A673 (cell line): ENCODE results near the gene C19orf44. TPM values are rescaled to one million over a fixed set of nuclear protein-coding genes. Genes with fewer than 3 reads are reported as not detected.

Source experiments
- BruUV-seq: library from RNA; stranded (reverse); fragments of 400-500 nt; replicated peaks from 2 replicates; lab custom pipeline; 2021; lab: Mats Ljungman, UMichigan
- CTCF ChIA-PET: fragments of 300-600 bp; sonication (Branson Sonifier 250); formaldehyde crosslinking; loops from one replicate; lab custom pipeline; 2022; ENCODE audit warnings: antibody characterized with exemption; lab: Charles Lee
- POLR2A ChIA-PET: fragments of 300-600 bp; sonication (Branson Sonifier 250); formaldehyde crosslinking; loops from one replicate; lab custom pipeline; 2022; ENCODE audit warnings: antibody characterized with exemption; ENCODE audit not compliant: low non-redundant PET; lab: Charles Lee
- DNase-seq: peaks from one replicate; pipeline ENCODE4 v3.0.0-alpha.2; 2015; ENCODE audit warnings: low spot score
- H3K27ac ChIP-seq: fragments of 200-600 bp; sonication (generic); 2 replicates; pipeline ENCODE4 v1.5.1; 2016; ENCODE audit warnings: mixed run types, low read depth, mild to moderate bottlenecking, mixed read lengths, antibody characterized with exemption, low read length; ENCODE audit not compliant: poor library complexity, severe bottlenecking
- H3K27me3 ChIP-seq: fragments of 200-600 bp; sonication (generic); replicated peaks from 2 replicates; pipeline ENCODE4 v1.6.1; 2017; ENCODE audit warnings: mixed run types, low read depth, mild to moderate bottlenecking, mixed read lengths, antibody characterized with exemption, low read length; ENCODE audit not compliant: insufficient read depth, poor library complexity
- H3K36me3 ChIP-seq: fragments of 200-600 bp; sonication (generic); 2 replicates; pipeline ENCODE4 v1.6.1; 2016; ENCODE audit warnings: mixed run types, mild to moderate bottlenecking, mixed read lengths, antibody characterized with exemption, low read length; ENCODE audit not compliant: insufficient read depth, poor library complexity, severe bottlenecking
- H3K4me1 ChIP-seq: fragments of 200-600 bp; sonication (generic); 2 replicates; pipeline ENCODE4 v1.6.1; 2017; ENCODE audit warnings: mixed run types, mild to moderate bottlenecking, mixed read lengths, antibody characterized with exemption, low read length; ENCODE audit not compliant: insufficient read depth, poor library complexity, severe bottlenecking
- H3K4me3 ChIP-seq: fragments of 200-600 bp; sonication (generic); 2 replicates; pipeline ENCODE4 v1.5.1; 2016; ENCODE audit warnings: low read depth, mixed run types, mild to moderate bottlenecking, mixed read lengths, low read length; ENCODE audit not compliant: poor library complexity, severe bottlenecking
- H3K9me3 ChIP-seq: fragments of 200-600 bp; sonication (generic); 2 replicates; pipeline ENCODE4 v1.6.1; 2016; ENCODE audit warnings: mixed run types, low read depth, mild to moderate bottlenecking, mixed read lengths, antibody characterized with exemption, low read length; ENCODE audit not compliant: poor library complexity, severe bottlenecking
- EZH2 ChIP-seq: fragments of 200-600 bp; sonication (generic); IDR thresholded peaks from 2 replicates; pipeline ENCODE4 v1.6.1; 2017; ENCODE audit warnings: borderline replicate concordance, low read depth, mild to moderate bottlenecking, mixed read lengths, antibody characterized with exemption, low read length; ENCODE audit not compliant: poor library complexity, severe bottlenecking
- intact Hi-C: fragments of 100-400 bp; cut with micrococcal nuclease; formaldehyde crosslinking; loops from one replicate; pipeline ENCODE4 v1.10.0; 2022; ENCODE audit not compliant: unreplicated experiment
- total RNA-seq: library from RNA; stranded (reverse); gene quantifications from 2 replicates; pipeline ENCODE4 v1.2.3, GENCODE V29; 2021
- TF ChIP-seq, protein P1 (sequence below): fragments of 300-800, 200-600 bp; sonication (generic); conservative IDR thresholded peaks from 2 replicates; pipeline ENCODE4 v1.5.1; 2017; ENCODE audit warnings: low read depth, mild to moderate bottlenecking, antibody characterized with exemption, low read length, moderate library complexity, mixed read lengths

The C19orf44 gene
- total RNA-seq, 1 experiment from 2014 or later, result 9.8 TPM

DNA sequence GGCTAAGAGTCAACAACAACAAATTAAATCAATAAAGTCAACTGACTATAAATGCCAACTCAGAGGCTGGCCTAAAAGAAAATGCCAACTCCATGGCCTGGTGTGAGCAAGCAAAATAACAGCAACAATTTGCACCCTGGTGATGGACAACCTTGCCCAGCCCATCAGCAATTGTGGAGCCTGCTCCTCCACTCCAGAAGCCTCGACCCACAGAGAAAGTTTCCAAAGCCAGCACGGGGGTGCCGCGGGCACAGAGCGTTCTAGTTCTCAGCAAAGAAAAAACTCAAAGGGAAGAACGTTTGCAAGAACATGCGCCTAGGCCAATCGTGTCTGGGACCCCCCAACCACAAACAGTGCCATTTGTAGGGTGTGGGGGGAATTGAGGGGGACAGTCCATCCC lies 35.7 kb upstream of the C19orf44 start:
- Histone ChIP-seq H3K27me3 (no peaks in the 10 kb centered on the region), H3K9me3 (no peaks in the 10 kb centered on the region), H3K27ac (no peak overlapping the region), H3K4me3 (no peak overlapping the region), H3K36me3 (peaks cover 4% of the 10 kb centered on the region), H3K4me1 (peaks cover 19% of the 10 kb centered on the region)
- TF ChIP-seq, protein P1, sequence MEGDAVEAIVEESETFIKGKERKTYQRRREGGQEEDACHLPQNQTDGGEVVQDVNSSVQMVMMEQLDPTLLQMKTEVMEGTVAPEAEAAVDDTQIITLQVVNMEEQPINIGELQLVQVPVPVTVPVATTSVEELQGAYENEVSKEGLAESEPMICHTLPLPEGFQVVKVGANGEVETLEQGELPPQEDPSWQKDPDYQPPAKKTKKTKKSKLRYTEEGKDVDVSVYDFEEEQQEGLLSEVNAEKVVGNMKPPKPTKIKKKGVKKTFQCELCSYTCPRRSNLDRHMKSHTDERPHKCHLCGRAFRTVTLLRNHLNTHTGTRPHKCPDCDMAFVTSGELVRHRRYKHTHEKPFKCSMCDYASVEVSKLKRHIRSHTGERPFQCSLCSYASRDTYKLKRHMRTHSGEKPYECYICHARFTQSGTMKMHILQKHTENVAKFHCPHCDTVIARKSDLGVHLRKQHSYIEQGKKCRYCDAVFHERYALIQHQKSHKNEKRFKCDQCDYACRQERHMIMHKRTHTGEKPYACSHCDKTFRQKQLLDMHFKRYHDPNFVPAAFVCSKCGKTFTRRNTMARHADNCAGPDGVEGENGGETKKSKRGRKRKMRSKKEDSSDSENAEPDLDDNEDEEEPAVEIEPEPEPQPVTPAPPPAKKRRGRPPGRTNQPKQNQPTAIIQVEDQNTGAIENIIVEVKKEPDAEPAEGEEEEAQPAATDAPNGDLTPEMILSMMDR, result no peak
- no peak for TF ChIP-seq EZH2
- ChIA-PET CTCF (no interaction called here), POLR2A (no interaction called here)
- intact Hi-C loops, result no loop called here
- DNase-seq, result no peak
- no TSS peak for BruUV-seq

GRCh38 chr19:16461630-16462051 lies 34.6 kb upstream of the C19orf44 start:
- Histone ChIP-seq H3K4me1 (peaks cover 19% of the 10 kb centered on the region), H3K27me3 (no peaks in the 10 kb centered on the region), H3K36me3 (peaks cover 4% of the 10 kb centered on the region), H3K27ac (peak overlapping the region; percentile 57), H3K9me3 (no peaks in the 10 kb centered on the region), H3K4me3 (no peak overlapping the region)
- CTCF ChIA-PET, result no interaction called here
- POLR2A ChIA-PET, result no interaction called here
- DNase-seq, result no peak
- no TSS peak for BruUV-seq
- intact Hi-C loops, result no loop called here
- TF ChIP-seq EZH2, result no peak
- TF ChIP-seq, protein P1, result no peak

- no peak for DNase-seq
- BruUV-seq, result no TSS peak
- intact Hi-C loops, result no loop called here
- ChIA-PET CTCF (no interaction called here), POLR2A (no interaction called here)
- Histone ChIP-seq H3K27ac (no peak overlapping the region), H3K27me3 (no peaks in the 10 kb centered on the region), H3K9me3 (no peaks in the 10 kb centered on the region), H3K36me3 (peaks cover 4% of the 10 kb centered on the region), H3K4me3 (no peak overlapping the region), H3K4me1 (peaks cover 10% of the 10 kb centered on the region)
- TF ChIP-seq, protein P1, result no peak
- no peak for TF ChIP-seq EZH2
Measured at GRCh38 chr19:16462757-16463250, 33.4 kb upstream of the C19orf44 start.
